ENCODE data around the gene DNAI4.
"Not testable (repeated sequence)": the region's sequence is repeated elsewhere in the genome, so short reads cannot be mapped to it uniquely, and the experiment has no call there.

The DNAI4 gene

GRCh38 chr1:66809736-66810326 lies 114.8 kb downstream of the DNAI4 start:
- no peak for DNase-seq

DNA sequence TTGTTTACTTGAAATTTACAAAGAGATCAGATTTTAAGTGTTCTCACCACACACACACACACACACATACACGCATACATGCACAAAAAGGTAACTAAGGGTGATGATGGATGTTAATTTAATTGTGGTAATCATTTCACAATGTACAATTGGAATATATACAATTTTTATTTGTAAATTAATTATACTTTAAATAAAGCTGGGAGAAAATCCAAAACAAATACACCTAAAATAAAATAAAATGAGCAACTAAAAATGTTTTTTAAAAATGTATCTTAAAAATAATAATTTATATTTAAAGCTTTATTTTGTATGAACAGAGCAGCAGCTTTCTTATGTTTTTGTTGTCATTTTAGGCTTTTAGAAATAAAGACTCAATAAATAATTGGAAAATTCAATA lies 115.4 kb downstream of the DNAI4 start:
- no peak for DNase-seq

DNA sequence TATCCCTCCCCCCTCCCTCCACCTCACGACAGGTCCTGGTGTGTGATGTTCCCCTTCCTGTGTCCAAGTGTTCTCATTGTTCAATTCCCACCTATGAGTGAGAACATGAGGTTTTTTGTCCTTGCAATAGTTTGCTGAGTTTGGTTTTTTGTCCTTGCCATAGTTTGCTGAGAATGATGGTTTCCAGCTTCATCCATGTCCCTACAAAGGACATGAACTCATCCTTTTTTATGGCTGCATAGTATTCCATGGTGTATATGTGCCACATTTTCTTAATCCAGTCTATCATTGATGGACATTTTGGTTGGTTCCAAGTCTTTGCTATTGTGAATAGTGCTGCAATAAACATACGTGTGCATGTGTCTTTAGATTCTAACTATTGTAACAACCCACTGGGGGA lies 128.8 kb downstream of the DNAI4 start:
- DNase-seq, result not testable (repeated sequence)

GRCh38 chr1:66791621-66792610 lies 132.7 kb downstream of the DNAI4 start:
- DNase-seq, result no peak

GRCh38 chr1:66788231-66788939 lies 136.3 kb downstream of the DNAI4 start:
- DNase-seq, result no peak

- DNase-seq, result no peak
Measured at GRCh38 chr1:66787641-66788040, 137.0 kb downstream of the DNAI4 start.

GRCh38 chr1:66785800-66786199 lies 138.9 kb downstream of the DNAI4 start:
- not testable (repeated sequence) for DNase-seq

DNA sequence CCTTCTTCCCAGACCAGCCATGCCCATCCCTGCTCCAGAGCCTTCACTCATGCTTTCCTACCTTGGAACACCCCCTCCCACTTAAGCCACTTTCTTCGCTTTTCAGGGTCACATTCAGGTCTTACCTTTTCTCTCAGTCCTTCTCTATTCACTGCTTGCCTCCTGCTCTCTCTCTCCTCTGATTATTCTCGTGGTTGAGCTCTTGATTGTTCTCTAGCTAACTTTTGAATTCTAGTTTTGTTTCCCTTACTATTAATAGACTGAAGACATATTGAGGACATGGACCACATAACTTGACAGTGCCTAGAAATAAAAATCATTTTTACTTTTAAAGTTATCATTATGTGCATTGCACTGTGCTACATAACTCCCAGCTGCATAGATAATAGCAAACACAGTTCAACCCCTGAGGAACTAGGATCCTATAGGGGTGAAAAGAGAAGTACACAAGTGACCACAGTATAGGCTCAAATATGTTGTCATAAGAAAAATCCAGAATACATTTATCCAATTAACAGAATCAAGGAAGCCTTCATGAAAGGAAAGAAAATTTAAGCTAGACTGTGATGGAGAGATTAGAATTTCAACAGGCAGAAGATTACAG lies 145.1 kb downstream of the DNAI4 start:
- DNase-seq, result no peak

- no peak for DNase-seq
Measured at GRCh38 chr1:66778969-66779368, 145.7 kb downstream of the DNAI4 start.

GRCh38 chr1:66778266-66778665 lies 146.4 kb downstream of the DNAI4 start:
- DNase-seq, result no peak

- DNase-seq, result no peak
Measured at GRCh38 chr1:66777831-66778230, 146.8 kb downstream of the DNAI4 start.

GRCh38 chr1:66775646-66776045 lies 149.0 kb downstream of the DNAI4 start:
- DNase-seq, result no peak

- no peak for DNase-seq
Measured at GRCh38 chr1:66774438-66774837, 150.2 kb downstream of the DNAI4 start.

DNA sequence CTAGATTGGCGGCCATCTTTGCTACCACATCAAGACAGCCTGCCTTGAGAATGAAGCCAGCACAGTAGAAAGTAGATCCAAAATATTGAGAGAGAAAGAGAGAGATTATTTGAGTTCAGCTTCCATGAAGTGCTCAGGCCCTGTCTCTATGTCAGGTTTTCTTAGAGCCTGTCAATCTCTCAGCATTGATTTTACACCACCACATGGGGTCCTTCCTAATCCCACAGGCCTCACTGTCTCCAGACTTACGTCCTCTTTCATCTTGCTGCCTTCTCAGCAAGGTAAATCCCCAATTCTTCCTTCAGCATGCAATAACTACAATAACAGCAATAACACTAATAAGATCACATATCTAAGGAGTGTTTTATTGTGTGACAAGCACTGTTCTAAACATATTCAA lies 151.4 kb downstream of the DNAI4 start:
- DNase-seq, result no peak

DNA sequence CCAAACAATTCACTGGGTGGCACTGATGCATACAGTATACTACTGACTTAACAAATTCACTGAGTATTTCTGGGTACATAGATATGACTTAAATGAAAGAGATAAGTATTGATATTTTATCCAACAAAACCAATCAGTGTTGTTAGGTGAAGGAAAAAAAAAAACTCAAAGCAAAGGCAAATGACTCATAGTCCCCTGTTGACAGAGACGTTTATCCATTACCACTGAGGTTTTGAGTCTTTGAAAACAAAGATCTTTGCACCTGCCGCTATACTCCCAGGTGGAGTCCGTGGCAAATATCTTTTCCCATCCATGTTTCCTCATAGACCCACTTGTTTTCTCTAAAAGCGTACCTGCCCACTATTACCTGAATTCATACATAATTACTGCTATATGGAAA lies 154.0 kb downstream of the DNAI4 start:
- DNase-seq, result no peak

DNA sequence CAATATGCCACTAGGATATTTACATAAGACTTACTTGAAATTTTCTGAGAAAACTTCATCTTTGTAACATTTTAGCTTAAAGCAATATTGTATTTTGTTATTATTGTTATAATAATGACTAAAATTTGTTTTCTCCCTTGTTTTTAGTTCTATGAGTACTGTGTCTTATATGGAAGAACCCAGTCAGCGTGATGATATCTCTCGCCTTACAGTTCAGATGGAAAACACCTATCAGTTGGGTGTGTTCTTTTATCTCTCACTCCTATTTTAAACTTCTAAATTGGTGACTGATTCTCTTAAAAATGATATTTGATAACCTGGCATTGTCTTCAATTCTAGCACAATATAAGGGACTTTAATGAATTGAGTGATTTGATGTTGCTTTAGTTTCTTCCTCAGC lies 154.4 kb downstream of the DNAI4 start:
- DNase-seq, result no peak

- DNase-seq, result no peak
Measured at GRCh38 chr1:66769512-66770229, 155.0 kb downstream of the DNAI4 start.

DNA sequence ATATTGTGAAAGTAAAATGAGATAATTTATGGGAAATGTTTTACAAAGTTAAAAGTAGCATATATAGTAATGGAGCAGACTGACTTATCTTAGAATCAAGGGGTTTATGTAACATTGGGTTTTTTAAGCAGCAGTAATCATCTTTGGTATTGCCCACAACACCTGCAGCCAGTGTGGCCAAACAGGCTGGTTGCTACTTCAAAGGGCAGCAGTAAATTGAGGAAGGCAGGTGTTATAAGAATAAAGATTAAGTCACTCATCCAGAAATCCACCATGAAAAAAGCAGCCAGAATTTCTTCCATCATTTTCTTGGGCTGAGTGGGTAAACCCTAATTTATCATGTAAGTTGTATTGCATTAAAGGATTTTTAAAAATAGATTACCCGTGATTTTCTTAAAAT lies 155.7 kb downstream of the DNAI4 start:
- DNase-seq, result no peak

DNA sequence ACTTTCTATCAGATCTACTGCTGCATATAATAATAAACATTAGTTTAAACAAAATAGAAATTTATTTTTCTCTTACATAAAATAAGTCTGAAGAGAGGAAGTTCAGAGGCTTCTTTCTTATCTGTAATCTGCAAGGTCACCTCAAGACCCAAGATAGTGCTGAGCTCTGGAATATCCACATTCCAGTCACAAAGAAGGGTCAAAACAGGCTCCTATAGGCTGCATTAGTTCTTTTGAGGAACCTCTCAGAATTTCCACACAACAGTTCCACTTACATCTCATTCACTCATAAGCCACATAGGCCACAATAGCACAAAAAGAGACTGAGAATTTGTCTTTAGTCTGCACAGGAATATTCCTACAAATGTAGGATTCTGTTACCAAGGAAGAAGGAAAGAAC lies 157.0 kb downstream of the DNAI4 start:
- DNase-seq, result no peak

GRCh38 chr1:66764994-66765578 lies 159.6 kb downstream of the DNAI4 start:
- no peak for DNase-seq
